HG02981 (cell line): ENCODE results near the gene ZNF205.
"Not testable (repeated sequence)": the region's sequence is repeated elsewhere in the genome, so short reads cannot be mapped to it uniquely, and the experiment has no call there.

ENCODE experiments used
- ATAC-seq: cut with Tn5 transposase; IDR thresholded peaks from one replicate; pipeline ENCODE4 v1.9.1; 2021; ENCODE audit warnings: mild to moderate bottlenecking, moderate library complexity; ENCODE audit not compliant: unreplicated experiment

ZNF205 gene

GRCh38 chr16:3129137-3130131 is 17.0 kb downstream of the ZNF205 start:
- peak; percentile 43 for ATAC-seq

GRCh38 chr16:3131755-3132377 is 19.5 kb downstream of the ZNF205 start:
- no peak for ATAC-seq

GRCh38 chr16:3133844-3134243 is 21.5 kb downstream of the ZNF205 start:
- no peak for ATAC-seq

DNA sequence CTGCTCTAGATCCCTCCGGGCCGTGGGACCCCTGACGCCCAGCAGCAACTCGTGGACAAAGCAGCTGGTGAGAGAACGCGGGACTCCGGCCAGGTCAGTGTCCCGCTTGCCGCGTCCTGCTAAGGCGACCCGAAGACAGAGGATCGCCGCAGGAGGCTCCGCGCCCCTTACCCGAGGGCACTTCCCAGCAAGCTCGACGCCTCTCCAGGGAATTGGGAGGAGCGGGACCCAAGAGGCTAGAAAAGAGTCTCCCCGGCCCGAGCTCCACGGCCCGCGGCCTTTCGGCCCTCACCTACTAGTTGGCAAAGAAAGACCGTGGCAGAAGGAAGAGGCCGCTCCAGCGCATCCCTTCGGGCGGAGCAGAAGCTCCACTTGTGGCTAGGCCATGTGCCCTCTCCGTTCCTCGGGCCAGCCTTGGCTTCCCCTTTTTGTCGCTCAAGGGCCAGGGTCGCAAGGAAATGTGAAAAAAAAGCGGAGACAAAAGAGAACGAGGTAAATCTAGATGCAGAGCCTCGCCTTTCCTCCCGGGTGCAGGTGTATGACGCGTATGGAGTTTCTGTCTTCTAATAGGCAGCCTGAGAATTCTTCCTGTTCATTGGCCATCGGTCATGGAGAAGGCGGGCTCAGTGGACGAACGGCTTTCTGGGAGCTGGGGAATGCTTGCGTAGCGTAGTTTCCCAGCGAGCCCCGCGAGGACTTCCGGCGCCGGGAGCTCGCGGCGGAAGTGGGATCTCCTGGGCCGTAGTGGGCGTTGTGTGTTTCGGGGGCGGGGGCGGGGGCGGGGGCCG is 22.1 kb downstream of the ZNF205 start, which contains the start of gene ZNF213:
Gene ZNF213, plus strand, starts transcription at position 692 of the 788 bp plus-strand sequence. CDS start 2,252 bp downstream, outside the sequence.
- peak; percentile 95 for ATAC-seq

DNA sequence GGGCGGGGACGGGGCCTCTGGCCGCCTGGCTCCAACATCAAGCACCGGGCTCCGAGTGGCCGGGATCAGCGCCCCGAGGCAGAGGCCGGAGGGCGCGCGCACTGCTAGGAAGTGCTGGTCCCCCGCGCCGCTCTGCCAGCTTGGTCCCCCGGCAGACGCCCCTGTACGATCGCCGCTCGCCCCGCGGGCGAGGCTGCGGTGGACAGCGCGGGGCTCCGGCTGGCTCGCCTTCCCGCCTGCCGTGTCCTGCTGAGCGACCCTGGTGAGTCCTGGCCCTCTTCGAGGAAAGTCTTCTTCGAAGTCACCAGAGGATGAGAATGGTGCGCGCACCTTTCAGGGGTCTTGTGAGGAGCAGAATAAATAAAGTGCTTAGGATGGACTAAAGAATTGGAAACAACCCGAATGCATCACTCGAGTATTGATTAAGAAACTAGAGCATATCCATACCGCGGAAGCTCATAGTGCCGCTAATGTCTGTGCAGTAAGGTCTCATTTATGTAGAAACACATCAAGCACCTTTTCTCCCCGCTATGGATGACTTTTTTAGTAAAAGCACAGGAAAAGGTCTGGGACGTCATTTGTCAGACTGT is 22.8 kb downstream of the ZNF205 start:
- no peak for ATAC-seq

DNA sequence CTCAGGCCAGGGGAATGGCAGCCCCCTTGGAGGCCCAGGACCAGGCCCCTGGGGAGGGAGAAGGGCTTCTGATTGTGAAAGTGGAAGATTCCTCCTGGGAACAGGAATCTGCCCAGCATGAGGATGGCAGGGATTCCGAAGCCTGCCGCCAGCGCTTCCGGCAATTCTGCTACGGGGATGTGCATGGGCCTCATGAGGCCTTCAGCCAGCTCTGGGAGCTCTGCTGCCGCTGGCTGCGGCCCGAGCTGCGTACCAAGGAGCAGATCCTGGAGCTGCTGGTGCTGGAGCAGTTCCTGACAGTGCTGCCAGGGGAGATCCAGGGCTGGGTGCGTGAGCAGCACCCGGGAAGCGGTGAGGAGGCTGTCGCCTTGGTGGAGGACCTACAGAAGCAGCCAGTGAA is 24.9 kb downstream of the ZNF205 start:
- no peak for ATAC-seq

- ATAC-seq: no peak
Measured at GRCh38 chr16:3138342-3138741, 26.0 kb downstream of the ZNF205 start.

DNA sequence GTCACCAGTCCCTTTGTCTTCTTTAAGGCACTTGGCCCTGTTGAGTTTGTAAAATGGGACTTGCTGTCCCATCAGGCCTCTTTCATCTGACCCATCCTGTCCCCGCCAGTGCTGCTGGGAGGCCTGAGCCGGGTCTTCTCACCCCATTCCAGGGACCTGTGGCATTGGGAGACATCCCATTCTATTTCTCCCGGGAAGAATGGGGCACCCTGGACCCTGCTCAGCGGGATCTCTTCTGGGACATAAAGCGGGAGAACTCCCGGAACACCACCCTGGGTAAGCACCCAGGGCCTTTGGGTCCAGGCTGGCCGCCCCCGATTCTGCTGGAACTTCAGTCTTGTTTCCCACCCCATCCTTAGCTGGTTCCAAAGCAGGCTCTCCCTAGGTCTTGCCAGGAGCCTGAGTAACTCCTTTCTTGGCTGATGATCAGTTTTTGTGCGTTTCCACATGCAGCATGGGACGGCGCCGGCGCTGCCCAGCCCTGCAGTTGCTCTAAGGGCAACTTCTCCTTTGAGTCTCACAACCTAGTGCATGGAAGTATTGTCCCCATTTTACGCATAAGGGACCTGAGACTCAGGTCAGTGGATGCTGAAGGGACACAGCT is 26.5 kb downstream of the ZNF205 start:
- no peak for ATAC-seq

- ATAC-seq: not testable (repeated sequence)
Measured at GRCh38 chr16:3139561-3139960, 27.2 kb downstream of the ZNF205 start.

GRCh38 chr16:3140603-3141427 is 28.4 kb downstream of the ZNF205 start:
- no peak for ATAC-seq

DNA sequence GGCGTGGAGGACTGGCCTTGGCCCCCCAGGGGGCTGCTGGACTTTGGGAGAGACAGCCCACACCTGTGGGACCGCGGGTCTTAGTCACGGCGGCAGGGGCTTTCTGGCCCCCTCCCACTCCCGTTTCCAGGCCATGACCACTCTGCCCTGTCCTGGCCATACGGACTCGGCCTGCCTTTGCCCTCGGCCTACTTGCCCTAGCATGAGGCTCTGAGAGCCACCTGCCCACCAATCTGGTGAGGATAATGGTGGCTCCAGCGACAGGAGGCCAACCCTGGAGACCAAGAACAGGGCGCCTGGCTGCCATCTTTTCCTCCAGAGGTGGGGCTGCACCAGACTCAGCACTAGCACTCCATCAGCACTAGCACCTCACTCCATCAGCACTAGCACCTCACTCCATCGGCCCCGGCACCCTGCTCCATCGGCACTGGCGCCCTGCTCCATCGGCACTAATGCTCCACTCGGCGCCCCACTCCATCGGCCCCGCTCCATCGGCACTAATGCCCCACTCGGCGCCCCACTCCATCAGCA is 29.5 kb downstream of the ZNF205 start:
- no peak for ATAC-seq

DNA sequence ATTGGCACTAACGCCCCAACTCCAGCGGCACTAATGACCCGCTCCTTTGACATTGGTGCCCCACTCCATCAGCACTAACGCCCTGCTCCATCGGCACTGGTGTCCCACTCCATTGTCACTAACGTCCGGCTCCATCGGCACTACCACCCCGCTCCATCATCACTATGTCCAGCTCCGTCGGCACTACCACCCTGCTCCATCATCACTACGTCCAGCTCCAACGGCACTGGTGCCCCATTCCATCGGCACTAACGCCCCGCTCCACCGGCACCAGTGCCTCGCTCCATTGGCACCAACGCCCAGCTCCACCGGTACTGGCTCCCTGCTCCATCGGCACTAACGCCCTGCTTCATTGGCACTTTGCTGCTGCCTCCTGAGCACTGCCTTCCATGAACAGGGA is 29.9 kb downstream of the ZNF205 start:
- ATAC-seq: no peak

- ATAC-seq: no peak
Measured at GRCh38 chr16:3142770-3143169, 30.4 kb downstream of the ZNF205 start.

DNA sequence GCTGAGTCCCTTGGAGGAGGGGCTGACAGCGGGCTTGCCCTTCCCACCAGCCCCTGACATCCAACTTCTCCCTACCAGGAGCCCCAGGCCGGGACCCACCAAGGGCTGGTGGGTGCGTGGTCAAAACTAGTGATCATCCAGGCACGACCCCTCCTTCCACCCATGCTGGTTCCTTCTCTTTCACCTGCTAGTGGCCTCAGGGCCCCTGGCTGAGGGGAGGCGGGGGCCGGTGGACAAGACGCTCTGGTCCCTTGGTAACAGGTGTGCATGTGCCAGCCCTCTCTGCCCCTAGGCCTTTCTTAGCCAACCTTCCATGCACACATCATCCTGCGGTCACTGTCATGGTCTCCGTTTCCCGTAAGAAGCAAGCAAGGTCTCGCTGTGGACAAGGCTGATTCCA is 30.8 kb downstream of the ZNF205 start:
- no peak for ATAC-seq

- ATAC-seq: no peak
Measured at GRCh38 chr16:3143598-3144320, 31.4 kb downstream of the ZNF205 start.

- no peak for ATAC-seq
Measured at GRCh38 chr16:3144321-3144983, 32.1 kb downstream of the ZNF205 start.

- no peak for ATAC-seq
Measured at GRCh38 chr16:3145151-3145550, 32.8 kb downstream of the ZNF205 start.

- no peak for ATAC-seq
Measured at GRCh38 chr16:3145660-3146059, 33.3 kb downstream of the ZNF205 start.
